G401 (cell line): ENCODE results near the gene CEP164. TPM values are rescaled to one million over a fixed set of nuclear protein-coding genes. Genes with fewer than 3 reads are reported as not detected.

Source experiments
- DNase-seq: peaks from one replicate; pipeline ENCODE4 v3.0.0-alpha.2; 2015; ENCODE audit warnings: low spot score
- in situ Hi-C: cut with HindIII; loops from 2 replicates; pipeline ENCODE4 v1.10.0; 2016; ENCODE audit warnings: low sequenced_read_pairs, mixed read lengths
- total RNA-seq: library from RNA; depleted of rRNA; stranded (reverse); fragments of >200 nt; shearing (Covaris generic); gene quantifications from 2 replicates; pipeline ENCODE4 v1.2.3, GENCODE V29; 2014

CEP164 gene
- total RNA-seq, 1 experiment from 2014 or later, result 49.5 TPM

- no peak for DNase-seq
- in situ Hi-C loops, result no loop called here
Measured at GRCh38 chr11:117412653-117413275, 85.1 kb downstream of the CEP164 start.

GRCh38 chr11:117413616-117414015 is 86.0 kb downstream of the CEP164 start:
- in situ Hi-C loops, result no loop called here
- DNase-seq, result no peak

- in situ Hi-C loops, result no loop called here
- DNase-seq, result no peak
Measured at GRCh38 chr11:117414724-117415123, 87.1 kb downstream of the CEP164 start.

GRCh38 chr11:117415358-117415896 is 87.8 kb downstream of the CEP164 start:
- DNase-seq, result no peak
- in situ Hi-C loops, result no loop called here

- DNase-seq, result no peak
- in situ Hi-C loops, result no loop called here
Measured at GRCh38 chr11:117417342-117417741, 89.7 kb downstream of the CEP164 start.

GRCh38 chr11:117417856-117418255 is 90.2 kb downstream of the CEP164 start:
- in situ Hi-C loops, result no loop called here

GRCh38 chr11:117418737-117419481 is 91.3 kb downstream of the CEP164 start:
- in situ Hi-C loops, result no loop called here
- no peak for DNase-seq

More at GRCh38 chr11:117417856-117418255, 90.2 kb downstream of the CEP164 start:
- DNase-seq, result no peak

GRCh38 chr11:117419482-117420142 is 92.0 kb downstream of the CEP164 start:
- no peak for DNase-seq
- in situ Hi-C loops, result no loop called here

GRCh38 chr11:117420143-117420485 is 92.5 kb downstream of the CEP164 start:
- no peak for DNase-seq
- in situ Hi-C loops, result no loop called here

- no peak for DNase-seq
- in situ Hi-C loops, result no loop called here
Measured at GRCh38 chr11:117420598-117420997, 92.9 kb downstream of the CEP164 start.

GRCh38 chr11:117421041-117421440 is 93.4 kb downstream of the CEP164 start:
- DNase-seq, result no peak
- in situ Hi-C loops, result no loop called here

- in situ Hi-C loops, result no loop called here
- no peak for DNase-seq
Measured at GRCh38 chr11:117421476-117421875, 93.8 kb downstream of the CEP164 start.

GRCh38 chr11:117423046-117423575 is 95.5 kb downstream of the CEP164 start:
- no peak for DNase-seq
- in situ Hi-C loops, result no loop called here

GRCh38 chr11:117424781-117425180 is 97.1 kb downstream of the CEP164 start:
- DNase-seq, result no peak

GRCh38 chr11:117425679-117426296 is 98.1 kb downstream of the CEP164 start:
- in situ Hi-C loops, result no loop called here
- no peak for DNase-seq

More at GRCh38 chr11:117424781-117425180, 97.1 kb downstream of the CEP164 start:
- in situ Hi-C loops, result no loop called here

GRCh38 chr11:117426297-117426685 is 98.6 kb downstream of the CEP164 start:
- in situ Hi-C loops, result no loop called here
- peak; percentile 85 for DNase-seq

GRCh38 chr11:117426941-117427340 is 99.3 kb downstream of the CEP164 start:
- peak; percentile 27 for DNase-seq
- in situ Hi-C loops, result no loop called here

GRCh38 chr11:117427356-117427874 is 99.8 kb downstream of the CEP164 start:
- no peak for DNase-seq
- in situ Hi-C loops, result no loop called here

GRCh38 chr11:117428186-117428855 is 100.7 kb downstream of the CEP164 start:
- DNase-seq, result no peak
- in situ Hi-C loops, result no loop called here
